NCI-H1930 (cell line): Measurements from ENCODE around the gene KRTAP5-8.
A peak's percentile ranks its signal among the peaks of the same experiment; 100 is the strongest.
"Not testable (repeated sequence)": the region's sequence is repeated elsewhere in the genome, so short reads cannot be mapped to it uniquely, and the experiment has no call there.

ENCODE experiments used
- DNase-seq, 2 experiments: peaks; one replicate each; lab custom pipeline; 2025; lab: John Stamatoyannopoulos, UW

The KRTAP5-8 gene

GRCh38 chr11:71543866-71544265, 6.0 kb downstream of the KRTAP5-8 start:
- no peak for DNase-seq

GRCh38 chr11:71544525-71545214, 6.8 kb downstream of the KRTAP5-8 start:
- no peak for DNase-seq

- no peak for DNase-seq
Observed at GRCh38 chr11:71545405-71545966, 7.7 kb downstream of the KRTAP5-8 start.

GRCh38 chr11:71548120-71548519, 10.3 kb downstream of the KRTAP5-8 start, which contains the start of gene KRTAP5-9:
Gene KRTAP5-9, plus strand, starts transcription at chr11:71548420. Its CDS starts 238 bp downstream, at chr11:71548658.
- no peak for DNase-seq

GRCh38 chr11:71548716-71549151, 10.9 kb downstream of the KRTAP5-8 start:
- no peak for DNase-seq

GRCh38 chr11:71551711-71552110, 13.9 kb downstream of the KRTAP5-8 start:
- no peak for DNase-seq

GRCh38 chr11:71554996-71555395, 17.2 kb downstream of the KRTAP5-8 start:
- no peak for DNase-seq

- DNase-seq: no peak
Observed at GRCh38 chr11:71555508-71555907, 17.7 kb downstream of the KRTAP5-8 start.

GRCh38 chr11:71556018-71556417, 18.2 kb downstream of the KRTAP5-8 start:
- DNase-seq: no peak

- no peak for DNase-seq
Observed at GRCh38 chr11:71557257-71557656, 19.4 kb downstream of the KRTAP5-8 start.

- DNase-seq: no peak
Observed at GRCh38 chr11:71558996-71559395, 21.2 kb downstream of the KRTAP5-8 start.

- DNase-seq: no peak
Observed at GRCh38 chr11:71562120-71562519, 24.3 kb downstream of the KRTAP5-8 start.

GRCh38 chr11:71563406-71563805, 25.6 kb downstream of the KRTAP5-8 start:
- DNase-seq: peak in 1 of 2 experiments; percentile 7

GRCh38 chr11:71564430-71564829, 26.6 kb downstream of the KRTAP5-8 start:
- no peak for DNase-seq

- no peak for DNase-seq
Observed at GRCh38 chr11:71565263-71565662, 27.4 kb downstream of the KRTAP5-8 start, which contains the start of gene KRTAP5-10. Gene KRTAP5-10, plus strand, starts transcription at chr11:71565563. Its CDS starts 25 bp downstream, at chr11:71565588.

- no peak for DNase-seq
Observed at GRCh38 chr11:71566081-71566620, 28.3 kb downstream of the KRTAP5-8 start.

GRCh38 chr11:71566626-71567599, 29.1 kb downstream of the KRTAP5-8 start:
- not testable (repeated sequence) for DNase-seq

GRCh38 chr11:71567633-71568032, 29.8 kb downstream of the KRTAP5-8 start:
- DNase-seq: not testable (repeated sequence)

GRCh38 chr11:71568704-71569349, 31.0 kb downstream of the KRTAP5-8 start:
- no peak for DNase-seq

GRCh38 chr11:71571101-71571850, 33.5 kb downstream of the KRTAP5-8 start:
- not testable (repeated sequence) for DNase-seq

GRCh38 chr11:71572811-71573210, 35.0 kb downstream of the KRTAP5-8 start:
- no peak for DNase-seq
